SK-N-MC (cell line): ENCODE data around the gene MX1.

Experiments
- EZH2 ChIP-seq: fragments of 200-600 bp; sonication (generic); IDR thresholded peaks from one replicate; pipeline ENCODE4 v1.6.1; 2017; ENCODE audit warnings: antibody characterized with exemption
- FOXP2 ChIP-seq: optimal IDR thresholded peaks from 2 replicates; pipeline ENCODE3; 2011; ENCODE audit warnings: mild to moderate bottlenecking, moderate library complexity; ENCODE audit not compliant: insufficient read depth; ENCODE audit errors: extremely low read length, control extremely low read depth
- POLR2AphosphoS5 ChIP-seq: IDR thresholded peaks from 2 replicates; pipeline ENCODE4 v1.6.1; 2012; ENCODE audit warnings: mild to moderate bottlenecking, low read depth, low read length, borderline replicate concordance

DNA sequence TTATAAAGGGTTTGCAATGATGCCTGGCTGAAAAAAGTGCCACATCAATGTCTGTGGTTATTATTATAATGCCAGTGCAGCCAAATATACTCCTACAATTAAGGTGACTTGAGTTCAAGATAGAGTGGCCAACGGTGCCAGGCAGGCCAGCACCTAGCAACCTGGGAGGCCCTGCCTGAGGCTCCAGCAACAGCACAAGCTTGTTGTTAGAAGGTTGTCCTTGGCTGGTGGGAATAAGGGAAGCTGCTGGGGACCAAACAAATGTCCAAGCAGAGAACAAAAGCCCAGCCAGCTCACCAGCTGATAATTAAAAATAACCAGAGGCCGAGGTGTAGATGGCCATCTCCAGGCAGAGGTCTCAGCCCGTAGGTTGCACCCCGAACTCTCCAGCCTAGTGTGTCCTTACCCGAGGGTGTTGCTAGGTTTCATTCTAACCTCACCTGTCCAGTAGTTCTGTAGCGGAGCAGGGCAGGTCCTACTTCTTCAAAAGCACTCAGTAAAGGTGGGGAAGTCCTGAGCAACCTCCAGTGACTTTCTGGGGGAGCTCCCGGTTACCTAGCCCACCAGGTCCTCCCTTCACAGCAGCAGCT lies 80.1 kb downstream of the MX1 start:
- no peak for TF ChIP-seq EZH2
- TF ChIP-seq POLR2AphosphoS5 = no peak
- no peak for TF ChIP-seq FOXP2
